Trophoblast cell (in vitro differentiated cells and primary cell): ENCODE data around the gene PCDHGC4.

ENCODE experiments used
- DNase-seq, 2 donors: peaks; one replicate each; pipeline ENCODE4 v3.0.0-alpha.2; 2016
- H2AFZ ChIP-seq: 2 replicates; pipeline ENCODE4 v1.6.1; 2013; ENCODE audit warnings: low read length, moderate library complexity, mild to moderate bottlenecking; ENCODE audit not compliant: insufficient read depth, poor library complexity
- H2AK5ac ChIP-seq: 2 replicates; pipeline ENCODE4 v1.6.1; 2013; ENCODE audit warnings: mild to moderate bottlenecking, low read length
- H2BK120ac ChIP-seq: 2 replicates; pipeline ENCODE4 v1.6.1; 2013; ENCODE audit warnings: low read length, mild to moderate bottlenecking, moderate library complexity; ENCODE audit not compliant: insufficient read depth, poor library complexity
- H2BK12ac ChIP-seq: 2 replicates; pipeline ENCODE4 v1.6.1; 2013; ENCODE audit warnings: mild to moderate bottlenecking, low read length, moderate library complexity
- H2BK5ac ChIP-seq: 2 replicates; pipeline ENCODE4 v1.6.1; 2013; ENCODE audit warnings: low read length, low read depth, moderate library complexity, mild to moderate bottlenecking; ENCODE audit not compliant: poor library complexity
- H3K14ac ChIP-seq: 2 replicates; pipeline ENCODE4 v1.6.1; 2013; ENCODE audit warnings: mild to moderate bottlenecking, low read length
- H3K18ac ChIP-seq: 2 replicates; pipeline ENCODE4 v1.6.1; 2013; ENCODE audit warnings: mild to moderate bottlenecking, low read length
- H3K23ac ChIP-seq: 2 replicates; pipeline ENCODE4 v1.6.1; 2013; ENCODE audit warnings: low read length
- H3K27ac ChIP-seq: 2 replicates; pipeline ENCODE4 v1.5.1; 2013; ENCODE audit warnings: low read depth, mild to moderate bottlenecking, inconsistent platforms, low read length, moderate library complexity
- H3K27me3 ChIP-seq: 2 replicates; pipeline ENCODE4 v1.6.1; 2013; ENCODE audit warnings: inconsistent platforms, mild to moderate bottlenecking, low read length, moderate library complexity; ENCODE audit not compliant: insufficient read depth
- H3K36me3 ChIP-seq, 2 experiments: 1 replicate in 1 of 2; 2 replicates in 1 of 2; pipeline ENCODE4 v1.6.1; 2013; ENCODE audit warnings: low read length in 2 of 2, mild to moderate bottlenecking in 2 of 2, moderate library complexity in 1 of 2; ENCODE audit not compliant: insufficient read depth in 2 of 2, control insufficient read depth in 1 of 2
- H3K4ac ChIP-seq: 2 replicates; pipeline ENCODE4 v1.6.1; 2013; ENCODE audit warnings: low read depth, mild to moderate bottlenecking, low read length, moderate library complexity
- H3K4me1 ChIP-seq, 2 experiments: 1 replicate in 1 of 2; 2 replicates in 1 of 2; pipeline ENCODE4 v1.6.1; 2013; ENCODE audit warnings: low read length in 2 of 2, mild to moderate bottlenecking in 2 of 2, moderate library complexity in 1 of 2; ENCODE audit not compliant: insufficient read depth in 2 of 2, control insufficient read depth in 1 of 2
- H3K4me2 ChIP-seq: 2 replicates; pipeline ENCODE4 v1.6.1; 2013; ENCODE audit warnings: inconsistent platforms, mild to moderate bottlenecking, low read length, moderate library complexity
- H3K4me3 ChIP-seq: 2 replicates; pipeline ENCODE4 v1.5.1; 2013; ENCODE audit warnings: mild to moderate bottlenecking, low read depth, low read length, inconsistent platforms
- H3K79me1 ChIP-seq: one replicate; pipeline ENCODE4 v1.6.1; 2013; ENCODE audit warnings: low read length
- H3K79me2 ChIP-seq: 2 replicates; pipeline ENCODE4 v1.6.1; 2013; ENCODE audit warnings: low read length, mild to moderate bottlenecking; ENCODE audit not compliant: control insufficient read depth, insufficient read depth, poor library complexity
- H3K9ac ChIP-seq: 2 replicates; pipeline ENCODE4 v1.6.1; 2013; ENCODE audit warnings: mild to moderate bottlenecking, low read length
- H3K9me3 ChIP-seq: 2 replicates; pipeline ENCODE4 v1.6.1; 2013; ENCODE audit warnings: low read depth, mild to moderate bottlenecking, control low read depth, inconsistent platforms, low read length; ENCODE audit not compliant: insufficient read depth
- H4K12ac ChIP-seq: 2 replicates; pipeline ENCODE4 v1.6.1; 2013; ENCODE audit warnings: low read depth, mild to moderate bottlenecking, low read length, moderate library complexity
- H4K8ac ChIP-seq: 2 replicates; pipeline ENCODE4 v1.6.1; 2013; ENCODE audit warnings: low read depth, mild to moderate bottlenecking, low read length, moderate library complexity
- H4K91ac ChIP-seq: one replicate; pipeline ENCODE4 v1.6.1; 2013; ENCODE audit warnings: low read depth, mild to moderate bottlenecking, low read length, moderate library complexity
- WGBS: extraction: QIAGEN DNeasy Blood & Tissue Kit; methylation state at CpG from one replicate; pipeline ENCODE4 v1.1.7; 2013; ENCODE audit warnings: missing lambda C conversion rate; ENCODE audit not compliant: insufficient read length, insufficient coverage; ENCODE audit errors: extremely low coverage; 5-methylcytosine and 5-hydroxymethylcytosine counted together

The PCDHGC4 gene

DNA sequence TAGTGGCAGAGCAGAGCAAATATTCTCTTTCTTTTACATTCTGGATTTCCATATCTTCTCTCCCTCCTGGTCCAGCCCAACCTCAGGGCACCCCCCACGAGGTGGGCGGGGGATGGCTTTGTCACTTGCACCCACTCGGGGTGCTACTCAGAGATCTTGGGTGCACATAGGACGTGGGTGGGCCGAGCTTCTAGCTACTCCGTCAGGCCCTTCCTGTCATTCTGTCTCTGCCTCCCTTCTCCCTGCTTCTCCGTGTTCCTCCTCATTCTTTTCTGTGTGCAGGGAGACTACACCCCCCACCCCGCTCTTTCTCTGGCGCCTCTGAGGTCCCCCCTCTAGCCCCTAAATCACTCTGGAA lies 23.6 kb downstream of the PCDHGC4 start:
- no peak for DNase-seq
- Histone ChIP-seq H3K27me3 (no peaks in the 10 kb centered on the region), H3K9me3 (no peaks in the 10 kb centered on the region)

DNA sequence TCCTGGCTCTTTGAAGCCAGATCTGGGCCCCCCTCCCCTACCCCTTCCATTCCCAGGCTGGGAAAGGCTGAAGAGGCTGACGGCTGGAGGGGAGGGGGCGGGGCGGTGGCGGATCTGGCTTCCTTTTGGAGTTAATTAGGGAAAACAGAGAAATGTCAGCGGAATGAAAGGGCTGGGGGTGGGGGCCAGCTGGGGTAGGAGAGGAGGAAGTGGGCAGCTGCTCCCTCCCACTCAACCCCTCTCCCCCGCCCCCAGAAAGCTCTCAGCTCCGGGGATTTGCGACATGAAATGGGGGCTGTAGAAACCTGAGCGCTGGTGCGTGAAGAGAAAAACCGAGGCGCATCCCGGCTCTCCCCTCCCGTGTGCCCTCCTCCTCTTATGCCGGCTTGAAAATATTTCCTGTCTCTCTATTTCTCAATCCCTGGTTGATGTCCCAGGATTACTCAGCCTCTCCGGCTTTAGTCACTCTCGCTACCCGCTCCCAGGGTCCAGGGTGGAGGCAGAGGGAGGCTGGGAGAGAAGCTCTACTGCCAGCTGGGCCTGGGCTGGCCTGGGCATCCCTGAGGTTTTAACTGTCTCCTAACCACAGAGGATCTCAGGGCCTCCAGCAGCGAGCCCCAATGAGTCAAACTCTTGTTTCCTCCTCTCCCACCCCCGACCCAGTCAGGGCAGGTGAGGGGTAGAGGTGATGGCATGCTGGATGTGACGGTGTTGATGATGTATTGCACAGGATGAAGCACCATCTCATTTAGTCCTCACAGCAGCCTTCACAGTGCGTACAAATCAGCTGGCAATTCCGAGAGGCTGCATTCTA lies 24.2 kb downstream of the PCDHGC4 start:
- H2BK120ac ChIP-seq = peak overlapping the region; percentile 96
- H3K27me3 ChIP-seq = no peaks in the 10 kb centered on the region
- H3K18ac ChIP-seq = peak overlapping the region; percentile 58
- peak overlapping the region; percentile 52 for H3K14ac ChIP-seq
- H4K8ac ChIP-seq = peak overlapping the region; percentile 63
- H3K79me2 ChIP-seq = peaks cover 15% of the 10 kb centered on the region
- peaks cover 48 to 53% of the 10 kb centered on the region in 2 experiments for H3K4me1 ChIP-seq
- H2BK12ac ChIP-seq = peak overlapping the region; percentile 87
- H3K36me3 ChIP-seq = peaks cover 28 to 34% of the 10 kb centered on the region in 2 experiments
- no peak overlapping the region for H2AFZ ChIP-seq
- peak overlapping the region; percentile 58 for H3K4me2 ChIP-seq
- WGBS = no CpG with 5 or more reads among the region's 23 CpGs
- no peaks in the 10 kb centered on the region for H3K9me3 ChIP-seq
- H3K27ac ChIP-seq = peak overlapping the region; percentile 98
- peak overlapping the region; percentile 24 for H3K9ac ChIP-seq
- peak overlapping the region; percentile 71 for H4K12ac ChIP-seq
- H2BK5ac ChIP-seq = peak overlapping the region; percentile 91
- DNase-seq = peak; percentile 32 to 65
- H4K91ac ChIP-seq = peak overlapping the region; percentile 83
- no peak overlapping the region for H3K23ac ChIP-seq
- peak overlapping the region; percentile 21 for H2AK5ac ChIP-seq
- H3K4ac ChIP-seq = peak overlapping the region; percentile 25
- no peak overlapping the region for H3K4me3 ChIP-seq
- peaks cover 55% of the 10 kb centered on the region for H3K79me1 ChIP-seq

More for the DNA sequence above, 23.6 kb downstream of the PCDHGC4 start:
- Histone ChIP-seq H3K23ac (no peak overlapping the region), H2AFZ (peak overlapping the region; percentile 24), H3K14ac (peak overlapping the region; percentile 95), H3K36me3 (peaks cover 28 to 38% of the 10 kb centered on the region in 2 experiments), H3K79me1 (peaks cover 49% of the 10 kb centered on the region), H2AK5ac (peak overlapping the region; percentile 95), H2BK120ac (peak overlapping the region; percentile 97), H2BK12ac (peak overlapping the region; percentile 72), H3K4me2 (peak overlapping the region; percentile 25), H4K8ac (peak overlapping the region; percentile 86), H3K79me2 (peaks cover 12% of the 10 kb centered on the region), H3K27ac (peak overlapping the region; percentile 98), H2BK5ac (peak overlapping the region; percentile 90), H3K4me3 (no peak overlapping the region), H3K4ac (peak overlapping the region; percentile 76), H3K9ac (no peak overlapping the region), H3K4me1 (peaks cover 43 to 47% of the 10 kb centered on the region in 2 experiments), H3K18ac (peak overlapping the region; percentile 82), H4K12ac (peak overlapping the region; percentile 84), H4K91ac (peak overlapping the region; percentile 96)
- WGBS = no CpG with 5 or more reads among the region's 9 CpGs

DNA sequence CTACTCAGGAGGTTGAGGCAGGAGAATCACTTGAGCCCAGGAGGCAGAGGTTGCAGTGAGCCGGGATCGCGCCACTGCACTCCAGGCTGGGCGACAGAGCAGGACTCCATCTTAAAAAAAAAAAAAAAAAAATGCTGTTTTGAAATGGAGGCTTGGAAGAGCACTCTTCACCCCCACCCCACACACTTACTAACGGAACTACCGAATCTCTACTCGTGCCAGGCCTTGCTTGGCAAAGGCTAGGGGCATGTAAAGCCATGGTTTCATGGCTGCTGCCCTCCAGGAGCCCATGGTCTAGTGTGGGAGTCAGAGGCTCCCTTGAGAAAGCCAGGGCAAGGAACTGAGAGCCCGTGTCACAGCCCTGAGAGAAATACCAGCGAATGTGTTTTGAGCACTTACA lies 25.3 kb downstream of the PCDHGC4 start:
- Histone ChIP-seq H3K27me3 (no peaks in the 10 kb centered on the region), H2BK5ac (no peak overlapping the region), H2BK120ac (peak overlapping the region; percentile 74), H3K79me1 (peaks cover 65% of the 10 kb centered on the region), H3K18ac (no peak overlapping the region), H2AFZ (no peak overlapping the region), H3K9me3 (no peaks in the 10 kb centered on the region), H3K27ac (no peak overlapping the region), H3K36me3 (peaks cover 26 to 31% of the 10 kb centered on the region in 2 experiments), H3K4me2 (no peak overlapping the region), H3K4me3 (no peak overlapping the region), H2BK12ac (peak overlapping the region; percentile 87), H2AK5ac (peak overlapping the region; percentile 70), H4K12ac (no peak overlapping the region), H3K79me2 (peaks cover 18% of the 10 kb centered on the region), H3K14ac (peak overlapping the region; percentile 55), H3K4me1 (peaks cover 54 to 58% of the 10 kb centered on the region in 2 experiments), H3K23ac (no peak overlapping the region), H4K91ac (peak overlapping the region; percentile 84), H4K8ac (peak overlapping the region; percentile 63), H3K4ac (peak overlapping the region; percentile 35), H3K9ac (no peak overlapping the region)
- WGBS = no CpG with 5 or more reads among the region's 9 CpGs
- DNase-seq = no peak

GRCh38 chr5:141510850-141511601 lies 26.2 kb downstream of the PCDHGC4 start:
- Histone ChIP-seq H3K9ac (no peak overlapping the region), H3K36me3 (peaks cover 23 to 27% of the 10 kb centered on the region in 2 experiments), H2AK5ac (peak overlapping the region; percentile 8), H2BK120ac (peak overlapping the region; percentile 38), H4K91ac (peak overlapping the region; percentile 99), H4K12ac (no peak overlapping the region), H3K4me2 (no peak overlapping the region), H3K23ac (no peak overlapping the region), H3K4me3 (no peak overlapping the region), H2BK12ac (peak overlapping the region; percentile 39), H3K79me1 (peaks cover 74% of the 10 kb centered on the region), H3K14ac (no peak overlapping the region), H3K4ac (no peak overlapping the region), H3K79me2 (peaks cover 23% of the 10 kb centered on the region), H2BK5ac (peak overlapping the region; percentile 4), H3K27ac (no peak overlapping the region), H2AFZ (no peak overlapping the region), H3K9me3 (no peaks in the 10 kb centered on the region), H3K4me1 (peaks cover 62 to 65% of the 10 kb centered on the region in 2 experiments), H3K27me3 (no peaks in the 10 kb centered on the region), H3K18ac (peak overlapping the region; percentile 67), H4K8ac (peak overlapping the region; percentile 25)
- WGBS = no CpG with 5 or more reads among the region's 14 CpGs
- DNase-seq = no peak
